T-helper 22 cell (primary cell): ENCODE data around the gene ZNF385D.

ENCODE experiments used
- DNase-seq: peaks from one replicate; pipeline ENCODE4 v3.0.0-alpha.2; 2020; ENCODE audit warnings: low read depth

The ZNF385D gene

DNA sequence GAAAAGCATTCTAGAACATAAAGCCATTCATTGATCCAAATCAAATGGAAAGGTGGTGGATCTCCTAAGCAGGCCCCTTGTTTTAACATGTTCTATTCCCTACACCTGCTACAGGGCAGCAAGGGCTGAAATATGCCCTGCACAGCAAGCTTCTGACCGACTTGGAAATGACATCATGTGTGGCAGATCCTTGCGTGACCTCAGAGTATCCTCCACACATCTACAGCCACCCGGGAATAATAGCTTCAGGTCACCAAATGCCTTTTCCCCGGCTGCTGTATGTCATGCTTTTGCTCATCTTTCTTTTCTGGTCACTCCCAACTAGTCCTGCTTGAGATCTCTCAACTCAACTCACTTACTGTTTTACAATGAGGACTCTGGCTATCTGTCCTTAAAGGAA lies 158.2 kb downstream of the ZNF385D start:
- DNase-seq: no peak

DNA sequence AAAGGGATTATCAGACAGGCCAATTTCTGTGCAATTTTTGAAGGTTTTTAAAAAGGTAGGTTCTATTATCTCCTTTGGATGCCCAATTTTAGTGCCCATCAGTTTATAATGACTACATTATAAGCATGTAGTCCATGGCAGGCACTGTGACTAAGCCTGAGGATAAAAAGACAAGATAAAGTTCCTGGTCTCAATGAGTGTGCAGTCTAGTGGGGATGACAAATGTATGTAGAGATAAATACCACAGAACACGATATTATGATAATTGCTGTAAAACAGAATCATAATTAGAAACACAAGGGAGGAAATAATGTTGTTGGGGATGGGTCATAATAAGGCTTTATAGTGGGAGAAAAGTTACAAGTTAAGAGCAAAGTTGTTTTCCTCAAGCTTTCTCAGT lies 163.1 kb downstream of the ZNF385D start:
- DNase-seq: no peak

DNA sequence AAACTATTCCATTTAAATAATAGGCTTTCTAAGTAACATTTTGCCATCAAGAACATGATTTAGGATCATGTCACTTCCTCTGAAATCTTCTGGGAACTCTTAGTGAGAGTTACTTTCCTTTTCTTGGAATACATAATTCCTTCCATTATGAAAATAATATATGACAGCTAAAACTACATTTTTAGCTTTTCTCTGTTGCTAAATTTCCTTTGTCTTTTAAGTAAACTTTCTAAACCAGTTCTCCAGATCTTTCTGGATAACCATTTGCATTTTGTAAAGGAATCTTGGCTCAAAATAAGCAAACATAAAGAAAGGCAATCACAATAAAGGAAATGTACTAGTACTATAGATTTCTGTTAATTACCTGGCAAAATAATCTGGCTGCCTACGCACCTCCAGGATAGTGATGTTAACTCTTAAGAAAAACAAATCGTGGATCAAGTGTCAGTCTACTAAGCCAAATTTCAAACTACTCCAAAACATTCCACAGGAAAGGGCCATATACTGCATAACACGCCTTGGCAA lies 165.7 kb downstream of the ZNF385D start:
- no peak for DNase-seq

- DNase-seq: no peak
These were observed 177.7 kb downstream of the ZNF385D start for GRCh38 chr3:21573291-21573690.

GRCh38 chr3:21564531-21564930 lies 186.5 kb downstream of the ZNF385D start:
- no peak for DNase-seq

DNA sequence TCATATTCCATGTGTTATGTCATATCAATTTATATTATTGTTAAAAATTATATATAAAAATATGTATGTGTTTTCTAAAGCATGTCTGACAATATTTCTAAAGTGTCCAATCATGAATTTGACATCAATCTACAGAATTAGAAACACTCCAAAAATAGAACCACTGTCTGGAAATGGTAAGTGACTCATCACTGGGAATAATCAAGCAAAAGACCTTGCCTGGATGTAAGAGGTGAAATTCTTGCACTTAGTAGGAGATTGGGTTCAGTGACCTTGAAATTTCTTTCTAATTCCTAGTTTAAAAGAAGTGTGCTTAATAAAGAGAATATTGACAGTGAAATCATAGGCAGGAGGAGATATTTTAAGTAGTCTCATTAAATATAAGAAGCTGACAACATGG lies 188.8 kb downstream of the ZNF385D start:
- no peak for DNase-seq

- DNase-seq: no peak
These were observed 189.5 kb downstream of the ZNF385D start for GRCh38 chr3:21561472-21561871.

DNA sequence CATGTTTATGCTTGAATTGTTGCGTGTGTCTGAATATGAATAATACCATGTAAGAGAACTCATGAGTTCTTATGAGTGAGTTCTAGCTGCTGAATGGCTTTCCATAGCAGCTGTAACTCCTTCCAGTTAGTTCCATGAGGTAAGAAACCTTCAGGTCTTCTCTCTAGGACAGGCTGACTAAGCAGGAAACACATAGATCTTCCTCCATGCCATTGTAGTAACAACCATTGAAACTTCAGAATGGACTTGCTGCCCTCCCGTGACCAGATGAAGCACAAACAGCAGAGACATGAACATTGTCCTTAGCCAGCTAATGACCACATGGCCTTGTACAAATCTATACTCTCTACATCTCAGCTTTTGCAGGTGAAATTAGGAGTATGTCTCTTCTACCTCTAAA lies 200.0 kb downstream of the ZNF385D start:
- DNase-seq: no peak

GRCh38 chr3:21544076-21544462 lies 206.9 kb downstream of the ZNF385D start:
- no peak for DNase-seq

DNA sequence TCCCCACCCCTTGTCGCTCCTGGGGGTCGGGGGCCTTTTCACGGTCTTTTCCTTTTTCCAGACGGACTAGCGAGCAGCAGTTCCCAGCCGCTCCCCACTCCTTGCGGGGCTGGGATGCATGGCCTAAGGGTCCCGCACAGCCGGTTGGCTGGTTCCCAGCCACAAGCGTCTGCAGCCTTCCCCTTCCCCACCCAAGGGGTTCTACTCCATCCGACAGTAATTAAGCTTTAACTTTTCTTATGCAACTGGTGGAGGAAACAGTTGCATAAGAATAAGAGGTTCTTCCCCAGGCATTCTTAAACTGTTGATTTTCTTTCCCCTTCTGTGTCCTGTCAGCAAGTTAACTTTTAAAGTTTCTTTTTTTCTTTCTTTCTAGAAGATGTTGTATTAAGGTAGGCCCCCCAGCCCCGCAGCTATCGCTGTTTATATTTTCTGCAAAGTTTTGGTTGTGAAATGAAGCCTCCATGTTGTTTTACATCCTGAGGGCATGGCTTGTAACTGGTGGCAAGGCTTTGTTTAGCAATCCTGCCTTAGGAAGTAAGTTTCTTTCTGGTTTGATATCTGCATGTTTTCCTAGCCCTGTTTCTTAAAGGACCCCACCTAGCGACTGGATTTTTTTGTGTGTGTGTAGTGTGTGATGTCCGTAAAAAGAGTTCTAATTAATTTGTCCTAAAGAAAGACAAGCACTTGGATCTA lies 207.5 kb downstream of the ZNF385D start:
- no peak for DNase-seq

GRCh38 chr3:21542656-21543379 lies 208.2 kb downstream of the ZNF385D start:
- no peak for DNase-seq

DNA sequence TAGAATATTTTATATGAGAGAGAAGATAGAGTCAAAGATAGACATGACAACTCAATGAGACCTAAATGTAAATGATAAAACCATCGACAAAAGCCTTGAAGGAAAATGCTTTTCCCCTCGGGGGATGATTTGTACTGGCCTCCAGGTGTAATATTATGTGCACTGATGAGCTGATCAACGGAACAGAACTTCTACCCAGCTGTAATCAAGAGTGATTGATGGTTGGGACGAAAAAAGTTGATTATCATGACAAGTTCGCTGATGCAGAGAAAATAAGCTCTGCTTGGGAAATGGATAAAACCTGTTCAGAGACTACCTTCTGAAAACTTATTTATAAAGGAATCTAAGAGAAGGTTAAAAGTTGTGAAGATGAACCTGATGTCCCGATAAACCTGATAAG lies 210.7 kb downstream of the ZNF385D start:
- no peak for DNase-seq

DNA sequence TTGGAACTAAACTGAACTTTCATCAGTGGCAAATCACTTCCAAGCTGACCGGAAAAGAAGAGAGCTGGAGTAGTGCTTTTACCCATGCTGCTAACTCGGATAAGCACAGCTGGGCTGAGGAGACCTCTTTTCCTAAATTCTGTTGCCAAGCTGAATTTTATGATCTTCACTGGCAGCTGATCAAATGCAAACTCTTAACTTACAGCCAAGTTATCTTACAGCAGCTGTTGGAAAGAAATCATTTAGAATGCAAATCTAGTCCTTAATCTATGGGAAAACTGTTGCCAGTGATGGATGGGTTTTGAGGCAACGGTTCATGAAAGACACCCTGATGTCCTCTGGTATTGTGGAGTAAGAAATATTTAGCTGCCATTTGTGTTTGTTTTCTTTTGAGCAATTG lies 216.5 kb downstream of the ZNF385D start:
- no peak for DNase-seq

GRCh38 chr3:21533002-21533401 lies 218.0 kb downstream of the ZNF385D start:
- DNase-seq: no peak

DNA sequence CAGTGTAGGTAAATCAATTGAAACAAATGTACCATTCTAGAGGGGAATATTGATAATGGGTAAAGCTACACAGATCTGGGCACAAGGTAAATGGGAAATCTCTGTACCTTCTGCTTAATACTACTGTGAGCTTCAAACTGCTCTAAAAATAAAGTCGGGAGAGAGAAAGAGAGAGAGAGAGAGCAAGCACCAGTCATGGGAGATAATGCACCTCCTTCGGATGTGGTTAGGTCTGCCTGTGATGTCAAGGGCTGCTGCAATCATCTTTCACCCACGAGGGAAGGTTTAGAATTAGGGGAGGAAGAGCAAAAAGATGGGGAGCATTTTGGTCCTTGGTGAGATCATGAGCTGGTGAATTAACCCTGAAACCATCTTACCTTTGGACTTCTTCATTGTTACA lies 219.1 kb downstream of the ZNF385D start:
- no peak for DNase-seq

GRCh38 chr3:21528291-21528995 lies 222.6 kb downstream of the ZNF385D start:
- no peak for DNase-seq

DNA sequence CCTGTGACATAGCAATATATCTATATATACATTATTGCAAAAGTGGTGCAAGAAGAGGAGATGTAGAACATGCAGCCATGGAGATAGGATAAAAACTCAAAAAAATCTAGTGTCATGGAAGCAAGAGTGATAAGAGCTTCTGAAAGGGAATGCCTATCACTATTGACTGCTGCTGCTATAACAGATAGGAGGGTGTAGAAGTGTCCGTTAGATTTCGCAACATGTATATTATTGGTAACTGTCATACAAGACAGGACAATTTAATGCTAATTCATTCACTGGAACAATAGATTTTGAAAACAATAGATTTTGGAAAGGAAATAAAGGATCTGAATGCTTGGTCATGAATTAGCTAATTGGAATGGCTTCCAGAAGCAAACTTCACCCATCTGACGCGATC lies 224.5 kb downstream of the ZNF385D start:
- DNase-seq: no peak

DNA sequence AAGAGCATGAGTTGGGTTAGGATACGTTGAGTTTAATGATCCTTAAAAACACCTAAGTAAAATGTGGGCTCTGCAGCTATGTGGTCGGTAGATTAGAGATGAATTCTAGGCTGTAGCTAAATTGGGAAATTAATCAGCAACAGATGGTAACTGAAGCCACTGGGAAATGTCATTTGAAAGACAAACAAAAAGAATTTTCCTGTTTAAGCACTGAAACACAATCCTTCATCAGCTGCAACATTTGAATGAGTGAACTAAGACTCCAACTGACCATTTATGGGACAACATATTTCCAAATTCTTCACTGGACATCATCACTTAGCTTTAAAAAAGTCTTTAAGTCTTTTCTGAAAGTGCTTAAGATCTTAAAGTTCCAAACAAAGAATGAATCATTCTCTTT lies 226.9 kb downstream of the ZNF385D start:
- DNase-seq: no peak

DNA sequence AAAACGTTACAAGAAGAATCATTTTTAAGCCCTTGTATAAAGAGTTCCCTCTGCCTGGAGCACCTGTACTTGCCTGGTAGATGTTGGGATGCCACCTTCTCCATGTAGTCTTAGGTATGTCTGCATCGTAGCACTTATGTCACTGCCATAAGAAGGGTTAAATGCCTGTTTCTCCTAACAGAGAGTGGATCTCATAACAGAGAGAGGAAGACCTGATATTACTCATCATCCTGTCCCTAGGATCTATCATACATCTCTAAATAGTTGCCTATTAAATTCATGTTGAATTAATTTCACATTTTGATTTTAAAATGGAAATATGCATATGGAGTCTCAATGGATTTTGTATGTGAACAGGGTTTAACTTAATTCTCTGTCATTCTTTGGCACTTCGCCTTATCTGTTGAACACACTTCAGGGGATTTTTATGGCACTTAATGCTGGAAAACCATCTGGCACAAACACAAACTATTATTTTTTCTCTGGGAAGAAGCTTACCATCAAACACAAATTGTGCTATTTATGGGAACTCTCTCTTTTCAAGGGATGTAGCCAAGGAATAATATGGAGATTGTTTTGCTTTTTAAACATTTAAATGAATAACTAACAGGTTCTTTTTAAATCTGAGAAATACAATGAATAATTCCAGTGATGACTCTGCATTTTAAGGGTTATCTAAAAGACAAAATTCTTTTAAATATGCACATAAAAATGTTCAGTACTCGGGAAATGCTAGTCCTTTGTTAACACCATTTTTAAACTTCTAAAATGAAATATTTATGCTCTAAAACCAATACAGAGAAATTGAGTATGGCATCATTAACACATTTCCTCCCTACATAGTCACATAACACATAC lies 230.7 kb downstream of the ZNF385D start:
- no peak for DNase-seq

GRCh38 chr3:21517184-21517583 lies 233.8 kb downstream of the ZNF385D start:
- DNase-seq: no peak

- no peak for DNase-seq
These were observed 235.6 kb downstream of the ZNF385D start for GRCh38 chr3:21515417-21515816.
